Astrocyte (in vitro differentiated cells and primary cell): ENCODE measurements around the gene LEP. TPM values are rescaled to one million over a fixed set of nuclear protein-coding genes. Genes with fewer than 3 reads are reported as not detected.
A peak's percentile ranks its signal among the peaks of the same experiment; 100 is the strongest.

Source experiments
- DNase-seq: peaks from one replicate; pipeline ENCODE4 v3.0.0-alpha.2; 2010; ENCODE audit warnings: low read depth
- FAIRE-seq: peaks from 2 replicates; lab custom pipeline; 2011; peaks lifted over from hg19 to GRCh38; lab: Jason Lieb, UNC
- H2AFZ ChIP-seq: 2 replicates; pipeline ENCODE4 v1.6.0; 2012; ENCODE audit warnings: low read depth, low read length, inconsistent platforms
- H3K27ac ChIP-seq: 2 replicates; pipeline ENCODE4 v1.5.1; 2011; ENCODE audit warnings: low read depth, low read length, inconsistent platforms
- H3K27me3 ChIP-seq: 2 replicates; pipeline ENCODE4 v1.6.0; 2011; ENCODE audit warnings: low read length, inconsistent platforms; ENCODE audit not compliant: insufficient read depth
- H3K36me3 ChIP-seq: 2 replicates; pipeline ENCODE4 v1.5.1; 2011; ENCODE audit warnings: low read length, inconsistent platforms; ENCODE audit not compliant: insufficient read depth
- H3K4me1 ChIP-seq: 2 replicates; pipeline ENCODE4 v1.5.1; 2011; ENCODE audit warnings: low read length, inconsistent platforms; ENCODE audit not compliant: insufficient read depth
- H3K4me2 ChIP-seq: 2 replicates; pipeline ENCODE4 v1.6.0; 2012; ENCODE audit warnings: low read length, inconsistent platforms
- H3K4me3 ChIP-seq: 2 replicates; pipeline ENCODE4 v1.5.1; 2011; ENCODE audit warnings: low read depth, mild to moderate bottlenecking, low read length, inconsistent platforms; ENCODE audit not compliant: insufficient read depth
- H3K79me2 ChIP-seq: 2 replicates; pipeline ENCODE4 v1.6.0; 2012; ENCODE audit warnings: mild to moderate bottlenecking, low read length, inconsistent platforms; ENCODE audit not compliant: insufficient read depth
- H3K9ac ChIP-seq: 2 replicates; pipeline ENCODE4 v1.6.0; 2012; ENCODE audit warnings: mild to moderate bottlenecking, low read length, inconsistent platforms
- H3K9me3 ChIP-seq: 2 replicates; pipeline ENCODE4 v1.5.1; 2012; ENCODE audit warnings: low read depth, mild to moderate bottlenecking, low read length, inconsistent platforms; ENCODE audit not compliant: insufficient read depth
- H4K20me1 ChIP-seq: 2 replicates; pipeline ENCODE4 v1.6.0; 2012; ENCODE audit warnings: low read length, inconsistent platforms; ENCODE audit not compliant: insufficient read depth
- H3K27ac Mint-ChIP-seq: one replicate; pipeline ENCODE4 v1.8.0; 2021; ENCODE audit warnings: mild to moderate bottlenecking, mixed read lengths; ENCODE audit not compliant: unreplicated experiment
- H3K27me3 Mint-ChIP-seq: one replicate; pipeline ENCODE4 v1.8.0; 2021; ENCODE audit warnings: low read depth, mixed read lengths; ENCODE audit not compliant: unreplicated experiment
- H3K36me3 Mint-ChIP-seq: one replicate; pipeline ENCODE4 v1.8.0; 2021; ENCODE audit warnings: low read depth, mixed read lengths; ENCODE audit not compliant: unreplicated experiment
- H3K4me1 Mint-ChIP-seq: one replicate; pipeline ENCODE4 v1.8.0; 2021; ENCODE audit warnings: low read depth, mixed read lengths; ENCODE audit not compliant: unreplicated experiment
- H3K4me3 Mint-ChIP-seq: one replicate; pipeline ENCODE4 v1.8.0; 2021; ENCODE audit warnings: mild to moderate bottlenecking, moderate library complexity, mixed read lengths; ENCODE audit not compliant: unreplicated experiment
- H3K9me3 Mint-ChIP-seq: one replicate; pipeline ENCODE4 v1.8.0; 2021; ENCODE audit warnings: mild to moderate bottlenecking, mixed read lengths; ENCODE audit not compliant: unreplicated experiment
- EZH2 ChIP-seq: IDR thresholded peaks from 2 replicates; pipeline ENCODE4 v1.6.1; 2012; ENCODE audit warnings: mild to moderate bottlenecking, low read length, inconsistent platforms; ENCODE audit not compliant: insufficient read depth
- total RNA-seq: library from RNA; stranded (reverse); gene quantifications from 2 replicates; pipeline ENCODE4 v1.2.1, GENCODE V29; 2021
- TF ChIP-seq, protein P1 (sequence below): IDR thresholded peaks from 2 replicates; pipeline ENCODE4 v1.5.1; 2011; ENCODE audit warnings: low read depth, mild to moderate bottlenecking, inconsistent platforms, low read length, moderate library complexity; ENCODE audit not compliant: insufficient read depth

Gene LEP
- total RNA-seq, 1 donor from 2014 or later, result not detected

GRCh38 chr7:128200376-128200775 lies 40.7 kb upstream of the LEP start:
- FAIRE-seq (no peak), DNase-seq (no peak)
- Histone ChIP-seq H3K4me2 (no peak overlapping the region), H3K4me1 (no peaks in the 10 kb centered on the region), H3K27ac (no peak overlapping the region), H4K20me1 (no peaks in the 10 kb centered on the region), H3K79me2 (no peaks in the 10 kb centered on the region), H3K9ac (no peak overlapping the region), H3K27me3 (peaks cover 46% of the 10 kb centered on the region), H3K4me3 (no peak overlapping the region), H3K36me3 (no peaks in the 10 kb centered on the region), H2AFZ (no peak overlapping the region), H3K9me3 (peaks cover 3% of the 10 kb centered on the region)
- H3K36me3 Mint-ChIP-seq, result no peaks in the 10 kb centered on the region
- H3K27ac Mint-ChIP-seq, result no peak overlapping the region
- peaks cover 63% of the 10 kb centered on the region for H3K27me3 Mint-ChIP-seq
- no peak overlapping the region for H3K4me3 Mint-ChIP-seq
- peaks cover 4% of the 10 kb centered on the region for H3K4me1 Mint-ChIP-seq
- TF ChIP-seq EZH2, result no peak
- TF ChIP-seq, protein P1, sequence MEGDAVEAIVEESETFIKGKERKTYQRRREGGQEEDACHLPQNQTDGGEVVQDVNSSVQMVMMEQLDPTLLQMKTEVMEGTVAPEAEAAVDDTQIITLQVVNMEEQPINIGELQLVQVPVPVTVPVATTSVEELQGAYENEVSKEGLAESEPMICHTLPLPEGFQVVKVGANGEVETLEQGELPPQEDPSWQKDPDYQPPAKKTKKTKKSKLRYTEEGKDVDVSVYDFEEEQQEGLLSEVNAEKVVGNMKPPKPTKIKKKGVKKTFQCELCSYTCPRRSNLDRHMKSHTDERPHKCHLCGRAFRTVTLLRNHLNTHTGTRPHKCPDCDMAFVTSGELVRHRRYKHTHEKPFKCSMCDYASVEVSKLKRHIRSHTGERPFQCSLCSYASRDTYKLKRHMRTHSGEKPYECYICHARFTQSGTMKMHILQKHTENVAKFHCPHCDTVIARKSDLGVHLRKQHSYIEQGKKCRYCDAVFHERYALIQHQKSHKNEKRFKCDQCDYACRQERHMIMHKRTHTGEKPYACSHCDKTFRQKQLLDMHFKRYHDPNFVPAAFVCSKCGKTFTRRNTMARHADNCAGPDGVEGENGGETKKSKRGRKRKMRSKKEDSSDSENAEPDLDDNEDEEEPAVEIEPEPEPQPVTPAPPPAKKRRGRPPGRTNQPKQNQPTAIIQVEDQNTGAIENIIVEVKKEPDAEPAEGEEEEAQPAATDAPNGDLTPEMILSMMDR, result no peak
- peaks cover 11% of the 10 kb centered on the region for H3K9me3 Mint-ChIP-seq

DNA sequence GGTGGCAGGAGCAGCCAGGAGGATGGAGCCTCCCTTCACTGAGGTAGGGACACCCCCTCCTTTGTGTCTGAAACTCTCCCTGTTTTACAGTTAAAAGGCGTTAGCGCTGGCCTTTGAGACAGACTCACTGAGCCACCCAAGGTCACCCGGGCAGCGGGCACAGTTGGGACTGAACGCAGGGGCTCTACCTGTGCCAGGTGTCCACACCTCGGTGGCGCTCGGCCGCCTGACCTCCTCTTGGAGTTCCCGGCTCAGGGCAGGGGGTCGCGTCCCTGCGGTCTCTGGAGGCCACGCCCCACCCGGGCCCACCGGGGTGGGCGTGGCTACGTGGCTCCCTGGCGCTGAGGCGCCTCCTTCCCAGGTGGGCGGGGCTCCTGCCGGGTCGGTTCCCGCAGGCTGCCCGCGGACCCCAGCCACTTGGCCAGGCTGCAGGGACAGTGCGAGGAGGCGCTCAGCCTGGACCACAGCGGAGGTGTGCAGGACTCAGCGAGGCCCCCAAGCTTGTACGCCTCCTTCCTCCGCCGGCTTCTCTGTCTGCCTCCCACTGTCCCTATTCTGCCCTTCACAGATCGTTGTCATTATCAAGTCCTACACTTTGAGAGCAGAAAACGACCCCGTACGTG lies 39.9 kb upstream of the LEP start:
- H3K4me3 Mint-ChIP-seq, result no peak overlapping the region
- Histone ChIP-seq H3K4me3 (no peak overlapping the region), H4K20me1 (no peaks in the 10 kb centered on the region), H2AFZ (no peak overlapping the region), H3K79me2 (no peaks in the 10 kb centered on the region), H3K36me3 (no peaks in the 10 kb centered on the region), H3K9me3 (peaks cover under 1% of the 10 kb centered on the region), H3K27me3 (peaks cover 50% of the 10 kb centered on the region), H3K4me2 (no peak overlapping the region), H3K27ac (no peak overlapping the region), H3K4me1 (no peaks in the 10 kb centered on the region), H3K9ac (no peak overlapping the region)
- FAIRE-seq (no peak), DNase-seq (no peak)
- peak; percentile 62 for TF ChIP-seq EZH2
- TF ChIP-seq, protein P1, result no peak
- peaks cover 4% of the 10 kb centered on the region for H3K4me1 Mint-ChIP-seq
- peaks cover 11% of the 10 kb centered on the region for H3K9me3 Mint-ChIP-seq
- H3K36me3 Mint-ChIP-seq, result no peaks in the 10 kb centered on the region
- peaks cover 68% of the 10 kb centered on the region for H3K27me3 Mint-ChIP-seq
- no peak overlapping the region for H3K27ac Mint-ChIP-seq

DNA sequence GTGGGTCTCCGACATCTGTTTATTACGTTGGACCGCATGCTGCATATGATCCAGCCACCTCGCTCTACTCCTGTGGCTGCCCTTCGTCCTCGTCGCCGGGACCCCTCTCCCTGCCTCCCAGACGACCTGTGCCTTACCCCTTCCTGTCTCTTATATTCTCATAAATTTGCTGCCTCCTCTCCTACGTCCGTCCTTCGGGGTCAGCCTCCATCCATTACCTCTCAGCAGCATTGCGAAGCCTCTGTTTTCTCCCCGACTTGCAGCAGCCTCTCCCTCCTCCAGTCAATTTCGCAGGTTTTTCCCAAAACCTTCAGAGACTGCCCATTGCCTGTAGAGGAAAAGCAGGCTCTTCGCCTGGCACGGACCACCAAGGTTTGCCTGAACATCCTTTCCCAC lies 39.4 kb upstream of the LEP start:
- no peak overlapping the region for H3K4me2 ChIP-seq
- no peak overlapping the region for H3K4me3 ChIP-seq
- FAIRE-seq (no peak), DNase-seq (no peak)
- peaks cover 11% of the 10 kb centered on the region for H3K9me3 Mint-ChIP-seq
- H3K9me3 ChIP-seq, result no peaks in the 10 kb centered on the region
- H3K27ac ChIP-seq, result no peak overlapping the region
- no peak overlapping the region for H3K4me3 Mint-ChIP-seq
- H3K27me3 ChIP-seq, result peaks cover 50% of the 10 kb centered on the region
- H3K36me3 Mint-ChIP-seq, result no peaks in the 10 kb centered on the region
- no peaks in the 10 kb centered on the region for H3K79me2 ChIP-seq
- H2AFZ ChIP-seq, result no peak overlapping the region
- H3K4me1 Mint-ChIP-seq, result peaks cover 4% of the 10 kb centered on the region
- peak; percentile 23 for TF ChIP-seq EZH2
- TF ChIP-seq, protein P1, result no peak
- no peaks in the 10 kb centered on the region for H3K36me3 ChIP-seq
- no peaks in the 10 kb centered on the region for H3K4me1 ChIP-seq
- H4K20me1 ChIP-seq, result no peaks in the 10 kb centered on the region
- no peak overlapping the region for H3K9ac ChIP-seq
- H3K27me3 Mint-ChIP-seq, result peaks cover 69% of the 10 kb centered on the region
- H3K27ac Mint-ChIP-seq, result no peak overlapping the region
